GM10248 (cell line): ENCODE results near the gene BGLAP.

Experiments
- CTCF ChIA-PET: fragments of 300-600 bp; sonication (Branson Sonifier 250); formaldehyde crosslinking; extraction: SDS; loops from one replicate; lab custom pipeline; 2021; ENCODE audit warnings: antibody characterized with exemption; lab: Yijun Ruan, JAX
- POLR2A ChIA-PET: fragments of 350-650 bp; sonication (Branson Sonifier 250); formaldehyde crosslinking; extraction: SDS; loops from one replicate; lab custom pipeline; 2020; ENCODE audit warnings: antibody characterized with exemption; lab: Yijun Ruan, JAX
- DNase-seq: peaks from one replicate; pipeline ENCODE4 v3.0.0; 2012; ENCODE audit errors: extremely low spot score
- TF ChIP-seq, protein P1 (sequence below): IDR thresholded peaks from 2 replicates; pipeline ENCODE4 v1.5.1; 2012; ENCODE audit warnings: mild to moderate bottlenecking, low read depth; ENCODE audit errors: extremely low read depth, missing control alignments, control extremely low read depth

BGLAP gene

DNA sequence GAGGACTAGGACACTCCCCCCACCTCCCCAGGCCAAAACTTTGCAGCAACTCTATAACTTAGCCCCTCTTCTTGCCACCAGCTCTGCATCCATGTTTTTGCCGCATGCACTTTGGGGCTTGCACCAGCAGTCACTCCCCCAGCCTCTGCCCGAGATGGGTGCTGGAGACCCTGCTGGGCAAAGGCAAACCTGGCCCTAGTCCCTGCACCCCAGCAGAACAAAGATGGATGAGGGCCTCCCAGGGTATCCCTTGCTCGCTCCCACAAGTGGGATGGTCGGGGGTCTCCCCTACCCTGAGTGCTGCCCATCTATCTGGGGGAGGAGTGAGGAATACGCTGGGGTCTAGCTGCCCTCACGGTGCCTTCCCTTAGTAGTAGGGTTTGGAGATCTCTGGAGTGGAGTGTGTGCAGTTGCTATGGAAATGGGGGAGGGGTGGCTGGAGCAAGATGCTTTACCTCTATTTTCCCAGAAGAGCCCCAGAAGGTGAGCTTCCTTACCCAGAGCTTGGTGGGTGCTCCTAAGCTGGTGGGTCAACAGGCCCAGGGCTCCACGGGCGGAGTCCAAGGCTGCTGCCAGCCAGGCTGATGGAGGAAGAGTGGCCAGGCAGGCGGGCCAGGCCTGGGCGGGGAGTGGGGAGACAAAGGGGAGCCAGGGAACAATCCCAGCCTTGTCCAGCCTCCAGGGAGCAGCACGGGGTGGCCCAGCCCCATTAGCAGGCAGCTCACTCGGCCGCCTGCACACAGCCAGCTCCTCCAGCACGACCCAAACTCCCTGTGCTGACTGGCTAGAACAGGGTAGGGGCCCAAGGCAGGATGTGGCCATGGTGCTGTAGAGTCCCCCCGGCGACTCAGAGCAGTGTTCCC, 5.7 kb downstream of the BGLAP start, which contains the start of gene PAQR6:
Gene PAQR6, minus strand, starts transcription at position 597 of the 863 bp plus-strand sequence. CDS start 1,325 bp downstream, outside the sequence.
- POLR2A ChIA-PET = interaction anchor here (0.7 kb wide), 1 partner anchor 10 kb away, joined by 3 read pairs; no protein-coding TSS in a partner anchor
- TF ChIP-seq, protein P1, sequence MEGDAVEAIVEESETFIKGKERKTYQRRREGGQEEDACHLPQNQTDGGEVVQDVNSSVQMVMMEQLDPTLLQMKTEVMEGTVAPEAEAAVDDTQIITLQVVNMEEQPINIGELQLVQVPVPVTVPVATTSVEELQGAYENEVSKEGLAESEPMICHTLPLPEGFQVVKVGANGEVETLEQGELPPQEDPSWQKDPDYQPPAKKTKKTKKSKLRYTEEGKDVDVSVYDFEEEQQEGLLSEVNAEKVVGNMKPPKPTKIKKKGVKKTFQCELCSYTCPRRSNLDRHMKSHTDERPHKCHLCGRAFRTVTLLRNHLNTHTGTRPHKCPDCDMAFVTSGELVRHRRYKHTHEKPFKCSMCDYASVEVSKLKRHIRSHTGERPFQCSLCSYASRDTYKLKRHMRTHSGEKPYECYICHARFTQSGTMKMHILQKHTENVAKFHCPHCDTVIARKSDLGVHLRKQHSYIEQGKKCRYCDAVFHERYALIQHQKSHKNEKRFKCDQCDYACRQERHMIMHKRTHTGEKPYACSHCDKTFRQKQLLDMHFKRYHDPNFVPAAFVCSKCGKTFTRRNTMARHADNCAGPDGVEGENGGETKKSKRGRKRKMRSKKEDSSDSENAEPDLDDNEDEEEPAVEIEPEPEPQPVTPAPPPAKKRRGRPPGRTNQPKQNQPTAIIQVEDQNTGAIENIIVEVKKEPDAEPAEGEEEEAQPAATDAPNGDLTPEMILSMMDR = no peak
- CTCF ChIA-PET = interaction anchor here (0.7 to 4.8 kb wide), 2 partner anchors 22 to 30 kb away, joined by 3 to 34 read pairs; no protein-coding TSS in a partner anchor
- DNase-seq = no peak

DNA sequence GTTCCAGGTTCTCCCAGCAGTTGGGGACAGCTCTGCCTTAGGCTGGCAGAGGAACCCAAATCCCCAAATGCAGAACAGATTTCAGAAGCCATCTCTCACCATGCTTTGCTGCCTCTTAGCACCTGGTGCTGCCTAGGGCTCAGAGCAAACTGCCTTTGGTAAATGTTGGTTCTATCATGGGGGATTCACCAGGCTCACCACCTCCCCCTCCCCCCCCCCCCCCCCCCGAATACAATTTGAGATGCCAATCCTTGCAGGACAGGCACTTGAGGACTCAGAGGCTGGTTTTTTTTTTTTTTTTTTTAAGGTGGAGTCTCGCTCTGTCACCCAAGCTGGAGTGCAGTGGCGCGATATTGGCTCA, 6.3 kb downstream of the BGLAP start:
- no peak for DNase-seq
- POLR2A ChIA-PET = no interaction called here
- CTCF ChIA-PET = interaction anchor here (0.7 to 4.8 kb wide), 2 partner anchors 23 to 29 kb away, joined by 3 to 34 read pairs; no protein-coding TSS in a partner anchor
- TF ChIP-seq, protein P1 = no peak

DNA sequence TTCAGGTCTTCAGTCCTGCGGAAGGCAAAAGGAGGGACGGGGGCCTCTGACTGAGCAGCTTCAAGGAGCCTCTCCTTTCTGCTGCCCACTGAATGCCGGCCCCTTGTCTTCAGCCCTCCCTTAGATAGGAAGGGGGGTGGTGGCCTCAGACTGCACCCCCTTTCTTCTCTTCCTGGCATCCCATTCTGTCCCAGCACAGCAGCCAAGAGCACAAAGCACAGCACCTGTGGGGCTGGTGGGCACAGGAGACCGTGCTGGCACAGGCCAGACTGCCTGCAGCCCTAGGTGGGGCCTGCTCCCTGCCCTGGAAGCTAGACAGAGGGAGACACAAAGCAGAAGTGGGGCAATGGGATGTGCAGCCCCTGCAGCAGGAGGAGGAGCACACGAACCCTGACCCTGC, 7.6 kb downstream of the BGLAP start:
- TF ChIP-seq, protein P1 = no peak
- ChIA-PET CTCF (interaction anchor here (2.3 kb wide), 1 partner anchor 10 kb away, joined by 6 read pairs; no protein-coding TSS in a partner anchor), POLR2A (no interaction called here)
- no peak for DNase-seq

DNA sequence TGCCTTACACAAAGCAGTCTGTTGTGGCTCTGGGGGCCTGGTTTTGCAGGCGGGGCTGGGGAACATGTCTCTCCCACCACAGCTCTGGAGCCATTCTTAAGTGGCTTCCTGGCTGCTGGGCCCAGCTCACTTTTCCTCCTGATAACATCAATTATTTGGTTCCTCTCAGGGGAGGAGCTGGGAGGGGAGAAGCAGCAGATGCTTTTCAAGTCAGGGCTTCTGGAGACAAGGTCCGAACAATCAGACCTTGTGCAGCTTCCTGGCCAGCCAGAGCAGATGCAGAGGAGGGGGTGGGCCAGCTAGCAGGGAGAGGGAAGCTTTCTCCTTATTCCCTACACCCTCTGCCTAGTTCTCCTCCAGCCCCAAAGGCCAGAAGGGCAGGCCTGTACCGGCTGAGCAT, 9.5 kb downstream of the BGLAP start:
- ChIA-PET CTCF (interaction anchor here (0.8 to 2.3 kb wide), 9 partner anchors 8 to 185 kb away, joined by 3 to 8 read pairs (median 4); partner anchors contain the start of genes BGLAP, PMF1 and SLC25A44), POLR2A (interaction anchor here (0.6 kb wide), 2 partner anchors 21 to 26 kb away, joined by 10 to 14 read pairs; no protein-coding TSS in a partner anchor)
- TF ChIP-seq, protein P1 = no peak
- no peak for DNase-seq

DNA sequence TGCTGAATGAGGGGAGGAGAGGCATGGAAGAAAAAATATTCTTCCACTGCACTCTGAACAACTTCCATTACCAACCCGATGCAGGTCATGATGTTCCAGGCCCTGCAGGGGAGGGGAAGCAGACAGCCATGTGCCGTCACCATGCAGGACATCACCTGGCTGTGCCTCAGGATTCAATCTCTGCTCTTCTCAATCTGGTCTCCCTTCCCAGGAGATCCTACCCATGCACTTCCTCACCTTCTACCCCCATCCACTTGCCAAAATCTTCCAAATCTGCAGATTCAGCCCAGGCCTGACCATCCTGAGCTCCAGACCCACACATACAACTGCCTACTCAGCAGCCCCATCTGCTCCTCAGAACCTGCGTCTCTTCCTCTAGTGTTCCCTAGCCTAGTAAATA, 11.7 kb downstream of the BGLAP start:
- ChIA-PET POLR2A (no interaction called here), CTCF (no interaction called here)
- TF ChIP-seq, protein P1 = no peak
- no peak for DNase-seq

DNA sequence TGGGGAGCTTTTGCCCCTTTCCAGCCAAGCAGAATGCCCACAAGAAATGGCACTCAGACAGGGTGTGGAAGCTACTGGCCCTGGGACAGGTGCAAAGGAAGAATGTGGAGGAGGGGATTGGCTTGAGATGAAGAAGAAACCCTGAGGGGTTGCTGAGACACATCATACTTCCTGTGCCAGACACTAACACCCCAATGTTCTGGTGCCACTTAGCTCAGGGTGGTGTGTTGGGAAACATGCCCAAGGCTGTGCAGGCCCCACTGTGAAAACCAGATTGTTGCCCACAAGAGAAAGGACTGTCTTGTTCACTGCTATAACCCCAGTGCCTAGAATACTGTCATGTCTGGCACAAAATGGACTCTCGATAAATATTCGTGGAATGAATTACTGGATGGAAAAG, 15.7 kb downstream of the BGLAP start:
- POLR2A ChIA-PET = no interaction called here
- CTCF ChIA-PET = interaction anchor here (0.8 to 1.0 kb wide), 2 partner anchors 12 to 97 kb away, joined by 3 read pairs; no protein-coding TSS in a partner anchor
- no peak for DNase-seq
- TF ChIP-seq, protein P1 = no peak
